Natural killer cell (primary cell): ENCODE measurements around the gene C16orf87. TPM values are rescaled to one million over a fixed set of nuclear protein-coding genes. Genes with fewer than 3 reads are reported as not detected.

Experiments
- ATAC-seq, 3 donors: fragments of 150-1000 bp in 2 of 3; fragments of 200-7000 bp in 1 of 3; cut with Tn5 transposase; 1 replicate in 1 of 3; 2 replicates in 2 of 3; pipeline ENCODE4 v1.10.0; 2021; ENCODE audit warnings: mild to moderate bottlenecking in 2 of 3, moderate library complexity in 2 of 3
- DNase-seq, 2 donors: peaks; one replicate each; pipeline versions ENCODE4 v3.0.0 to v3.0.0-alpha.2; 2013 to 2021; ENCODE audit warnings: mixed read lengths in 1 of 2
- H3K27ac ChIP-seq: one replicate; pipeline ENCODE4 v1.5.1; 2013; ENCODE audit warnings: mild to moderate bottlenecking, low read length
- H3K27me3 ChIP-seq: one replicate; pipeline ENCODE4 v1.6.1; 2013; ENCODE audit warnings: low read length; ENCODE audit not compliant: control insufficient read depth, insufficient read depth
- H3K36me3 ChIP-seq: one replicate; pipeline ENCODE4 v1.6.1; 2013; ENCODE audit warnings: low read length; ENCODE audit not compliant: control insufficient read depth, insufficient read depth
- H3K4me1 ChIP-seq: one replicate; pipeline ENCODE4 v1.6.1; 2013; ENCODE audit warnings: low read length; ENCODE audit not compliant: control insufficient read depth, insufficient read depth
- H3K4me3 ChIP-seq: one replicate; pipeline ENCODE4 v1.5.1; 2013; ENCODE audit warnings: low read length
- H3K9me3 ChIP-seq: one replicate; pipeline ENCODE4 v1.6.1; 2013; ENCODE audit warnings: low read length; ENCODE audit not compliant: control insufficient read depth, insufficient read depth
- H3K27ac Mint-ChIP-seq, 2 donors: one replicate each; pipeline ENCODE4 v1.8.0; 2022; ENCODE audit warnings: mild to moderate bottlenecking in 2 of 2, mixed read lengths in 2 of 2, moderate library complexity in 1 of 2
- H3K27me3 Mint-ChIP-seq, 2 donors: one replicate each; pipeline ENCODE4 v1.8.0; 2022; ENCODE audit warnings: low read depth in 2 of 2, mixed read lengths in 2 of 2
- H3K36me3 Mint-ChIP-seq: one replicate; pipeline ENCODE4 v1.8.0; 2022; ENCODE audit warnings: mixed read lengths
- H3K4me1 Mint-ChIP-seq, 2 donors: one replicate each; pipeline ENCODE4 v1.8.0; 2022; ENCODE audit warnings: mixed read lengths in 2 of 2
- H3K4me3 Mint-ChIP-seq: one replicate; pipeline ENCODE4 v1.8.0; 2022; ENCODE audit warnings: mild to moderate bottlenecking, moderate library complexity, mixed read lengths
- H3K9me3 Mint-ChIP-seq, 2 donors: one replicate each; pipeline ENCODE4 v1.8.0; 2022; ENCODE audit warnings: mixed read lengths in 2 of 2
- WGBS: methylation state at CpG from one replicate; pipeline ENCODE4 v1.1.7; 2013; ENCODE audit warnings: missing lambda C conversion rate; ENCODE audit not compliant: insufficient coverage; 5-methylcytosine and 5-hydroxymethylcytosine counted together
- intact Hi-C: fragments of 100-400 bp; cut with micrococcal nuclease; formaldehyde crosslinking; loops from one replicate; pipeline ENCODE4 v1.14.2; 2022
- total RNA-seq, 4 donors: library from RNA; stranded (reverse); fragments of 120-200 nt in 1 of 4; gene quantifications; one replicate each; pipeline versions ENCODE4 v1.2.3 to v1.2.4, GENCODE V29; 2013 to 2022
- TF ChIP-seq, protein P1 (sequence below): fragments of 200-600 bp; IDR thresholded peaks from one replicate; pipeline ENCODE4 v1.8.0; 2022; ENCODE audit warnings: antibody characterized with exemption

C16orf87 gene
- total RNA-seq, 3 donors from 2014 or later (not counting 1 experiment from before 2014, with no cell fraction given) = 18.3 to 23.0 (median 18.8) TPM

DNA sequence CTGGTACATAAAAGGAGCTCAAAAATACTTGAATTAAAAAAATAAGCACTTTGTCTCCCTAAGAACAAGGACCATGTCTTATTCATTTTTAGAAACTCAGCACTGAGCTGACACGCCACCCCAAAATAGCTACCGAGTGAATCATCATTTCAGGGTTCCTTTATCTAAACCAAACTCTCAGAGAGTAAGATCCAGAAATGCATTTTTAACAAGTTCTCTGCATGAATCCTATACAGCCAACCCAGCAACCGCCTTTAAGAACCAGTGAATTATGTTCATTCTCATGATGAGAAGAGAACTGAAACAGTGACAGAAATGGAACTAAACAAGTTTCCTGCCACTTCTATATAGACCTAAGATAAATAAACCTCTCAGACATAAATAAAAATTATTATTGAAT lies 8.7 kb downstream of the C16orf87 start:
- no peak overlapping the region for H3K4me3 ChIP-seq
- Mint-ChIP-seq H3K27ac (no peak overlapping the region), H3K9me3 (no peaks in the 10 kb centered on the region), H3K4me1 (peaks cover 0 to 11% of the 10 kb centered on the region in 2 donors), H3K4me3 (no peak overlapping the region), H3K27me3 (no peaks in the 10 kb centered on the region), H3K36me3 (no peaks in the 10 kb centered on the region)
- DNase-seq (no peak), ATAC-seq (no peak)
- no peaks in the 10 kb centered on the region for H3K9me3 ChIP-seq
- H3K36me3 ChIP-seq = no peaks in the 10 kb centered on the region
- H3K4me1 ChIP-seq = no peaks in the 10 kb centered on the region
- intact Hi-C loops = no loop called here
- TF ChIP-seq, protein P1, sequence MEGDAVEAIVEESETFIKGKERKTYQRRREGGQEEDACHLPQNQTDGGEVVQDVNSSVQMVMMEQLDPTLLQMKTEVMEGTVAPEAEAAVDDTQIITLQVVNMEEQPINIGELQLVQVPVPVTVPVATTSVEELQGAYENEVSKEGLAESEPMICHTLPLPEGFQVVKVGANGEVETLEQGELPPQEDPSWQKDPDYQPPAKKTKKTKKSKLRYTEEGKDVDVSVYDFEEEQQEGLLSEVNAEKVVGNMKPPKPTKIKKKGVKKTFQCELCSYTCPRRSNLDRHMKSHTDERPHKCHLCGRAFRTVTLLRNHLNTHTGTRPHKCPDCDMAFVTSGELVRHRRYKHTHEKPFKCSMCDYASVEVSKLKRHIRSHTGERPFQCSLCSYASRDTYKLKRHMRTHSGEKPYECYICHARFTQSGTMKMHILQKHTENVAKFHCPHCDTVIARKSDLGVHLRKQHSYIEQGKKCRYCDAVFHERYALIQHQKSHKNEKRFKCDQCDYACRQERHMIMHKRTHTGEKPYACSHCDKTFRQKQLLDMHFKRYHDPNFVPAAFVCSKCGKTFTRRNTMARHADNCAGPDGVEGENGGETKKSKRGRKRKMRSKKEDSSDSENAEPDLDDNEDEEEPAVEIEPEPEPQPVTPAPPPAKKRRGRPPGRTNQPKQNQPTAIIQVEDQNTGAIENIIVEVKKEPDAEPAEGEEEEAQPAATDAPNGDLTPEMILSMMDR = no peak
- no peak overlapping the region for H3K27ac ChIP-seq
- H3K27me3 ChIP-seq = no peaks in the 10 kb centered on the region
- WGBS = 69% methylated on average over 3 of the region's 3 CpGs

DNA sequence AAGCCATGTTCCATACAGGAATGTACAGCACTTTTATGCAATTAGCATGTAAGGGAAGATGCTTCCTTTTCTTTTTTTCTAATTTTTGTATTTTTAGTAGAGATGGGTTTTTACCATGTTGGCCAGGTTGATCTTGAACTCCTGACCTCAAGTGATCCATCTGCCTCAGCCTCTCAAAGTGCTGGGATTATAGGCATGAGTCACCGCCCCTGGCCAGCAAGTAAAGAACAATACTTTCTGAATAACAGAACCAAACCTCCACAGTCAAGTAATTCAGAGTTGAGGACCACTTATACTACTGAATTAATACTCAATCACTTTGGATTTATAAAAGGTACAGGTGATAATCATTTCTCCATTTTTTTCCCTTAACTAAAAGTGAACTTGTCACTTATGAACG lies 13.0 kb downstream of the C16orf87 start:
- H3K4me3 Mint-ChIP-seq = no peak overlapping the region
- no peak overlapping the region for H3K27ac Mint-ChIP-seq
- Histone ChIP-seq H3K9me3 (no peaks in the 10 kb centered on the region), H3K4me1 (no peaks in the 10 kb centered on the region), H3K27me3 (no peaks in the 10 kb centered on the region), H3K27ac (no peak overlapping the region), H3K4me3 (no peak overlapping the region), H3K36me3 (no peaks in the 10 kb centered on the region)
- ATAC-seq (no peak), DNase-seq (no peak)
- H3K36me3 Mint-ChIP-seq = no peaks in the 10 kb centered on the region
- intact Hi-C loops = no loop called here
- TF ChIP-seq, protein P1 = no peak
- H3K9me3 Mint-ChIP-seq = peaks cover 0 to 3% of the 10 kb centered on the region in 2 donors
- H3K27me3 Mint-ChIP-seq = no peaks in the 10 kb centered on the region
- peaks cover 32% of the 10 kb centered on the region in 2 donors for H3K4me1 Mint-ChIP-seq
- 67% methylated on average over 1 of the region's 2 CpGs for WGBS

DNA sequence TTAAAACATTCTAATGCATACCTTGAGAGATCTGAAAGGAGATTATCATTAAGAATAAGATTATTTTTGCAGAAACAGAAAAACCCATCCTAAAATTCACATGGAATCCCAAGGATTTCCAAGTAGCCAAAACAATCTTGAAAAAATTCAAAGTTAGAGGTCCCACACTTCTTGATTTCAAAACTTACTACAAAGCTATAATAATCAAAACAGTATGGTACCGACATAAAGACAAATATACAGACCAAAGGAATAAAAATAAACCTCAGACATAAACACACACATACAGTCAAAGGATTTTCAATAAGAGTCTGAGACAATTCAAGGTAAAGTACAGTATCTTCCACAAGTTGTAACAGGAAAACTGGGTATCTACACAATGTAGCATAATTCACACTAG lies 16.2 kb downstream of the C16orf87 start:
- Mint-ChIP-seq H3K27ac (peak overlapping the region in 1 of 2 donors; percentile 45), H3K4me3 (peak overlapping the region; percentile 60), H3K4me1 (peaks cover 32 to 36% of the 10 kb centered on the region in 2 donors), H3K27me3 (no peaks in the 10 kb centered on the region), H3K9me3 (peaks cover 0 to 3% of the 10 kb centered on the region in 2 donors), H3K36me3 (no peaks in the 10 kb centered on the region)
- Histone ChIP-seq H3K9me3 (no peaks in the 10 kb centered on the region), H3K36me3 (no peaks in the 10 kb centered on the region), H3K4me1 (no peaks in the 10 kb centered on the region), H3K4me3 (no peak overlapping the region), H3K27ac (no peak overlapping the region), H3K27me3 (no peaks in the 10 kb centered on the region)
- intact Hi-C loops = no loop called here
- TF ChIP-seq, protein P1 = no peak
- no peak for DNase-seq
- no peak for ATAC-seq
- WGBS = 100% methylated on average over 1 of the region's 1 CpG

DNA sequence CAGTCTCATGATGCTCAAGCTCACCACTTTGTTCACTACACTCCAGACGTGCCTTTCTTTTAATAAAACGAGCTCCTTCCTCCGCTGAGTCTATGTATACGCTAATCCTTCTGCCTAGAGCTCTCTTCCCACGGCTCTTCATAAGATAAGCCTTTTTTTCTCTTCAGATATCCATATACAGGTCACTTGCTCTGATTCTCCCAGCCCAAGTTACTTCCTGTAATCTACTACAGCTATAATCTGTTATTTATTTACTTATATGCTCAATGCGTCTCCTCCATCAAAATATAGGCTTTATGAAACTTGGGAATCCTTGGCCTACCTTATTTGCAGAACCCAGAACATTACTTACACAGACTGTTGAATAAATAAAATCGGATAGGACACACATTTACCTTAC lies 17.4 kb downstream of the C16orf87 start:
- peaks cover 32 to 36% of the 10 kb centered on the region in 2 donors for H3K4me1 Mint-ChIP-seq
- no peak overlapping the region for H3K4me3 Mint-ChIP-seq
- ATAC-seq (no peak), DNase-seq (no peak)
- no peaks in the 10 kb centered on the region for H3K36me3 Mint-ChIP-seq
- Histone ChIP-seq H3K4me3 (no peak overlapping the region), H3K36me3 (no peaks in the 10 kb centered on the region), H3K27ac (no peak overlapping the region), H3K4me1 (no peaks in the 10 kb centered on the region), H3K27me3 (no peaks in the 10 kb centered on the region), H3K9me3 (no peaks in the 10 kb centered on the region)
- WGBS = 95% methylated on average over 6 of the region's 7 CpGs
- H3K27me3 Mint-ChIP-seq = no peaks in the 10 kb centered on the region
- peaks cover 0 to 3% of the 10 kb centered on the region in 2 donors for H3K9me3 Mint-ChIP-seq
- intact Hi-C loops = no loop called here
- H3K27ac Mint-ChIP-seq = no peak overlapping the region
- TF ChIP-seq, protein P1 = no peak
